ENCODE results near the gene HSF2BP.

DNA sequence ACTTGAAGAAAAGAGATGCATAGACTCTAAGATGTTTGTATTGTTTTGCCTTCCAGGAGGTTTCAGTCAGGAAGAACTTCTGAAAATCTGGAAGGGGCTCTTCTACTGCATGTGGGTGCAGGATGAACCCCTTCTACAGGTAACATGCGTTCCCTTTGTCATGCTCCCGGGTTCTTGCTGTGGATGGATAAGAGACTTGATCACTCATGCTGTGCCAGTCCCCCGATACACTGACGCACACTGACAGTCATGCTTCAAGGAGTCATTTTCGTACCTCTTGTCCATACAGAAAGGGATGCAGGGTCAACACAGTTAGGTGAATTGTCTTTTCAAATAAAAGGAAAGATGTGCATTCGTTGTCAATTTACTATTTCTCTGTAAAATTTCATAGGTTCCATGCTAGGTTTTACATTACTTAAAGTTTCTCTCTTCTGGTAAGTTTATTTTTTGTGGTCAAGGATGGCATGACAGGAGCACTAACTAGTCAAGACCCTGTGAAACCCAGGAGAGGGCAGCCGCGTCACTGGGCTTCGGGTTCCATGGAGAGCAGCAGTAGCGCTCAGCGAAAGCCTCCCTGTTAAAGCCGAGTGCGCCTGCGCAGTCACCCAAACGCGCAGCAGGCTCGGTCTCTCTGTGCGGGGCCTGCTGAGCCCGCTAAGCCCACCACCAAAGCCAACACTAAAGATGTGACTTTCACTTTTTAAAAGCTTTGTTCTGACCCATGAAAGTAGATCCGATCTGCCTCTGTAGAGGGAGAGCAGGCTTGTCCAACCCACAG, 10.7 kb upstream of the HSF2BP start:
- TF ChIP-seq, protein P1, sequence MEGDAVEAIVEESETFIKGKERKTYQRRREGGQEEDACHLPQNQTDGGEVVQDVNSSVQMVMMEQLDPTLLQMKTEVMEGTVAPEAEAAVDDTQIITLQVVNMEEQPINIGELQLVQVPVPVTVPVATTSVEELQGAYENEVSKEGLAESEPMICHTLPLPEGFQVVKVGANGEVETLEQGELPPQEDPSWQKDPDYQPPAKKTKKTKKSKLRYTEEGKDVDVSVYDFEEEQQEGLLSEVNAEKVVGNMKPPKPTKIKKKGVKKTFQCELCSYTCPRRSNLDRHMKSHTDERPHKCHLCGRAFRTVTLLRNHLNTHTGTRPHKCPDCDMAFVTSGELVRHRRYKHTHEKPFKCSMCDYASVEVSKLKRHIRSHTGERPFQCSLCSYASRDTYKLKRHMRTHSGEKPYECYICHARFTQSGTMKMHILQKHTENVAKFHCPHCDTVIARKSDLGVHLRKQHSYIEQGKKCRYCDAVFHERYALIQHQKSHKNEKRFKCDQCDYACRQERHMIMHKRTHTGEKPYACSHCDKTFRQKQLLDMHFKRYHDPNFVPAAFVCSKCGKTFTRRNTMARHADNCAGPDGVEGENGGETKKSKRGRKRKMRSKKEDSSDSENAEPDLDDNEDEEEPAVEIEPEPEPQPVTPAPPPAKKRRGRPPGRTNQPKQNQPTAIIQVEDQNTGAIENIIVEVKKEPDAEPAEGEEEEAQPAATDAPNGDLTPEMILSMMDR (IDR thresholded peaks at IDR 0.05) = no peak
- no peak for TF ChIP-seq POLR2AphosphoS5 (IDR thresholded peaks at IDR 0.05)

All from breast epithelium (tissue), 3 donors.